WERI-Rb-1 (cell line): ENCODE measurements around the gene ABI3BP.

ENCODE experiments used
- DNase-seq: peaks from one replicate; pipeline ENCODE4 v3.0.0-alpha.2; 2020
- H3K27ac ChIP-seq: fragments of 250-450 bp; sonication (Bioruptor Pico); 2 replicates; pipeline ENCODE4 v1.5.1; 2020; ENCODE audit warnings: mild to moderate bottlenecking, moderate library complexity
- H3K27me3 ChIP-seq: fragments of 250-450 bp; sonication (Bioruptor Pico); 2 replicates; pipeline ENCODE4 v1.5.1; 2021; ENCODE audit warnings: mild to moderate bottlenecking, low read depth, moderate library complexity; ENCODE audit not compliant: insufficient read depth, severe bottlenecking
- H3K36me3 ChIP-seq: fragments of 250-450 bp; sonication (Bioruptor Pico); 2 replicates; pipeline ENCODE4 v1.5.1; 2020; ENCODE audit warnings: mild to moderate bottlenecking, moderate library complexity
- H3K4me3 ChIP-seq: 2 replicates; pipeline ENCODE4 v1.5.1; 2011; ENCODE audit warnings: low read depth, mild to moderate bottlenecking, control low read depth, low read length
- H3K9me3 ChIP-seq: fragments of 250-450 bp; sonication (Bioruptor Pico); 2 replicates; pipeline ENCODE4 v1.5.1; 2021; ENCODE audit warnings: mild to moderate bottlenecking, moderate library complexity; ENCODE audit not compliant: severe bottlenecking
- CTCF ChIP-seq: IDR thresholded peaks from 2 replicates; pipeline ENCODE4 v1.5.1; 2011; ENCODE audit warnings: low read depth, mild to moderate bottlenecking, control low read depth, inconsistent platforms, low read length

ABI3BP gene

GRCh38 chr3:100761951-100762350, 231.3 kb downstream of the ABI3BP start:
- Histone ChIP-seq H3K9me3 (no peaks in the 10 kb centered on the region), H3K4me3 (no peak overlapping the region), H3K27ac (no peak overlapping the region), H3K36me3 (no peaks in the 10 kb centered on the region), H3K27me3 (no peaks in the 10 kb centered on the region)
- no peak for TF ChIP-seq CTCF
- DNase-seq = no peak

- peak; percentile 53 for DNase-seq
- no peak overlapping the region for H3K4me3 ChIP-seq
These were observed 231.8 kb downstream of the ABI3BP start for GRCh38 chr3:100761211-100761942.

GRCh38 chr3:100760377-100760776, 232.8 kb downstream of the ABI3BP start:
- Histone ChIP-seq H3K27ac (0 out of 2 replicates have a peak overlapping the region, but pooled peaks have one; percentile 7), H3K36me3 (no peaks in the 10 kb centered on the region), H3K27me3 (no peaks in the 10 kb centered on the region), H3K9me3 (no peaks in the 10 kb centered on the region), H3K4me3 (no peak overlapping the region)
- TF ChIP-seq CTCF = no peak
- no peak for DNase-seq

More at GRCh38 chr3:100761211-100761942, 231.8 kb downstream of the ABI3BP start:
- Histone ChIP-seq H3K27me3 (no peaks in the 10 kb centered on the region), H3K36me3 (no peaks in the 10 kb centered on the region), H3K9me3 (no peaks in the 10 kb centered on the region), H3K27ac (no peak overlapping the region)
- peak; percentile 65 for TF ChIP-seq CTCF

- Histone ChIP-seq H3K36me3 (no peaks in the 10 kb centered on the region; the same call in 1 of the 2 replicates), H3K4me3 (no peak overlapping the region), H3K27ac (no peak overlapping the region), H3K27me3 (no peaks in the 10 kb centered on the region), H3K9me3 (no peaks in the 10 kb centered on the region)
- TF ChIP-seq CTCF = no peak
- no peak for DNase-seq
These were observed 233.3 kb downstream of the ABI3BP start for GRCh38 chr3:100759950-100760349.

GRCh38 chr3:100759159-100759558, 234.1 kb downstream of the ABI3BP start:
- H3K4me3 ChIP-seq = no peak overlapping the region
- H3K27ac ChIP-seq = no peak overlapping the region
- no peaks in the 10 kb centered on the region; the same call in 1 of the 2 replicates for H3K36me3 ChIP-seq
- no peaks in the 10 kb centered on the region for H3K9me3 ChIP-seq
- no peak for TF ChIP-seq CTCF
- DNase-seq = no peak
- no peaks in the 10 kb centered on the region for H3K27me3 ChIP-seq

GRCh38 chr3:100756441-100756840, 236.8 kb downstream of the ABI3BP start:
- no peak for DNase-seq
- no peak overlapping the region for H3K27ac ChIP-seq
- TF ChIP-seq CTCF = no peak
- no peaks in the 10 kb centered on the region for H3K27me3 ChIP-seq
- H3K9me3 ChIP-seq = no peaks in the 10 kb centered on the region
- H3K36me3 ChIP-seq = peaks cover 4% of the 10 kb centered on the region
- no peak overlapping the region for H3K4me3 ChIP-seq
